A673 (cell line): ENCODE results near the gene CCNB1. TPM values are rescaled to one million over a fixed set of nuclear protein-coding genes. Genes with fewer than 3 reads are reported as not detected.

Source experiments
- BruUV-seq: library from RNA; stranded (reverse); fragments of 400-500 nt; replicated peaks from 2 replicates; lab custom pipeline; 2021; lab: Mats Ljungman, UMichigan
- CTCF ChIA-PET: fragments of 300-600 bp; sonication (Branson Sonifier 250); formaldehyde crosslinking; loops from one replicate; lab custom pipeline; 2022; ENCODE audit warnings: antibody characterized with exemption; lab: Charles Lee
- POLR2A ChIA-PET: fragments of 300-600 bp; sonication (Branson Sonifier 250); formaldehyde crosslinking; loops from one replicate; lab custom pipeline; 2022; ENCODE audit warnings: antibody characterized with exemption; ENCODE audit not compliant: low non-redundant PET; lab: Charles Lee
- DNase-seq: peaks from one replicate; pipeline ENCODE4 v3.0.0-alpha.2; 2015; ENCODE audit warnings: low spot score
- H3K27ac ChIP-seq: fragments of 200-600 bp; sonication (generic); 2 replicates; pipeline ENCODE4 v1.5.1; 2016; ENCODE audit warnings: mixed run types, low read depth, mild to moderate bottlenecking, mixed read lengths, antibody characterized with exemption, low read length; ENCODE audit not compliant: poor library complexity, severe bottlenecking
- H3K27me3 ChIP-seq: fragments of 200-600 bp; sonication (generic); replicated peaks from 2 replicates; pipeline ENCODE4 v1.6.1; 2017; ENCODE audit warnings: mixed run types, low read depth, mild to moderate bottlenecking, mixed read lengths, antibody characterized with exemption, low read length; ENCODE audit not compliant: insufficient read depth, poor library complexity
- H3K36me3 ChIP-seq: fragments of 200-600 bp; sonication (generic); 2 replicates; pipeline ENCODE4 v1.6.1; 2016; ENCODE audit warnings: mixed run types, mild to moderate bottlenecking, mixed read lengths, antibody characterized with exemption, low read length; ENCODE audit not compliant: insufficient read depth, poor library complexity, severe bottlenecking
- H3K4me1 ChIP-seq: fragments of 200-600 bp; sonication (generic); 2 replicates; pipeline ENCODE4 v1.6.1; 2017; ENCODE audit warnings: mixed run types, mild to moderate bottlenecking, mixed read lengths, antibody characterized with exemption, low read length; ENCODE audit not compliant: insufficient read depth, poor library complexity, severe bottlenecking
- H3K4me3 ChIP-seq: fragments of 200-600 bp; sonication (generic); 2 replicates; pipeline ENCODE4 v1.5.1; 2016; ENCODE audit warnings: low read depth, mixed run types, mild to moderate bottlenecking, mixed read lengths, low read length; ENCODE audit not compliant: poor library complexity, severe bottlenecking
- H3K9me3 ChIP-seq: fragments of 200-600 bp; sonication (generic); 2 replicates; pipeline ENCODE4 v1.6.1; 2016; ENCODE audit warnings: mixed run types, low read depth, mild to moderate bottlenecking, mixed read lengths, antibody characterized with exemption, low read length; ENCODE audit not compliant: poor library complexity, severe bottlenecking
- CTCF ChIP-seq: fragments of 300-800, 200-600 bp; sonication (generic); conservative IDR thresholded peaks from 2 replicates; pipeline ENCODE4 v1.5.1; 2017; ENCODE audit warnings: low read depth, mild to moderate bottlenecking, antibody characterized with exemption, low read length, moderate library complexity, mixed read lengths
- EZH2 ChIP-seq: fragments of 200-600 bp; sonication (generic); IDR thresholded peaks from 2 replicates; pipeline ENCODE4 v1.6.1; 2017; ENCODE audit warnings: borderline replicate concordance, low read depth, mild to moderate bottlenecking, mixed read lengths, antibody characterized with exemption, low read length; ENCODE audit not compliant: poor library complexity, severe bottlenecking
- intact Hi-C: fragments of 100-400 bp; cut with micrococcal nuclease; formaldehyde crosslinking; loops from one replicate; pipeline ENCODE4 v1.10.0; 2022; ENCODE audit not compliant: unreplicated experiment
- total RNA-seq: library from RNA; stranded (reverse); gene quantifications from 2 replicates; pipeline ENCODE4 v1.2.3, GENCODE V29; 2021

The CCNB1 gene
- total RNA-seq, 1 experiment from 2014 or later: 444 TPM

- Histone ChIP-seq H3K27ac (no peak overlapping the region), H3K4me3 (no peak overlapping the region), H3K27me3 (no peaks in the 10 kb centered on the region), H3K4me1 (no peaks in the 10 kb centered on the region), H3K36me3 (peaks cover 64% of the 10 kb centered on the region), H3K9me3 (no peaks in the 10 kb centered on the region)
- no peak for DNase-seq
- ChIA-PET CTCF (no interaction called here), POLR2A (interaction anchor here (0.7 kb wide), 1 partner anchor 997 kb away, joined by 3 read pairs; no protein-coding TSS in a partner anchor)
- intact Hi-C loops: no loop called here
- BruUV-seq: no TSS peak
- TF ChIP-seq EZH2 (no peak), CTCF (no peak)
These were observed 35.5 kb downstream of the CCNB1 start for GRCh38 chr5:69202497-69202896.

GRCh38 chr5:69206528-69207190, 39.7 kb downstream of the CCNB1 start:
- CTCF ChIA-PET: no interaction called here
- no peak overlapping the region for H3K4me3 ChIP-seq
- intact Hi-C loops: no loop called here
- H3K27me3 ChIP-seq: no peaks in the 10 kb centered on the region
- no peaks in the 10 kb centered on the region for H3K4me1 ChIP-seq
- TF ChIP-seq CTCF: no peak
- no peak for TF ChIP-seq EZH2
- no peaks in the 10 kb centered on the region for H3K9me3 ChIP-seq
- no peak for DNase-seq
- POLR2A ChIA-PET: no interaction called here
- no peak overlapping the region for H3K27ac ChIP-seq
- no TSS peak for BruUV-seq
- H3K36me3 ChIP-seq: peaks cover 61% of the 10 kb centered on the region

- peaks cover 36% of the 10 kb centered on the region for H3K36me3 ChIP-seq
- no peaks in the 10 kb centered on the region for H3K27me3 ChIP-seq
- no peak overlapping the region for H3K4me3 ChIP-seq
- no peaks in the 10 kb centered on the region for H3K9me3 ChIP-seq
- H3K27ac ChIP-seq: no peak overlapping the region
- intact Hi-C loops: loop anchor here (10.0 kb wide), 1 partner anchor 115 kb away; the partner anchor contains the start of gene SLC30A5
- no TSS peak for BruUV-seq
- no peaks in the 10 kb centered on the region for H3K4me1 ChIP-seq
- ChIA-PET POLR2A (no interaction called here), CTCF (no interaction called here)
- no peak for TF ChIP-seq CTCF
- TF ChIP-seq EZH2: no peak
- no peak for DNase-seq
These were observed 42.7 kb downstream of the CCNB1 start for GRCh38 chr5:69209602-69210001.
